HL-60/S4 treated with phorbol 12-myristate 13-acetate at 8.2 ng/mL for 4 days and 3 days (cell line): ENCODE results near the gene ST3GAL5.

Source experiments
- in situ Hi-C: fragments of 300-500 bp; cut with MboI; formaldehyde crosslinking; loops from 2 replicates; pipeline ENCODE4 v1.15.0; 2022; ENCODE audit warnings: low sequenced_read_pairs

ST3GAL5 gene

DNA sequence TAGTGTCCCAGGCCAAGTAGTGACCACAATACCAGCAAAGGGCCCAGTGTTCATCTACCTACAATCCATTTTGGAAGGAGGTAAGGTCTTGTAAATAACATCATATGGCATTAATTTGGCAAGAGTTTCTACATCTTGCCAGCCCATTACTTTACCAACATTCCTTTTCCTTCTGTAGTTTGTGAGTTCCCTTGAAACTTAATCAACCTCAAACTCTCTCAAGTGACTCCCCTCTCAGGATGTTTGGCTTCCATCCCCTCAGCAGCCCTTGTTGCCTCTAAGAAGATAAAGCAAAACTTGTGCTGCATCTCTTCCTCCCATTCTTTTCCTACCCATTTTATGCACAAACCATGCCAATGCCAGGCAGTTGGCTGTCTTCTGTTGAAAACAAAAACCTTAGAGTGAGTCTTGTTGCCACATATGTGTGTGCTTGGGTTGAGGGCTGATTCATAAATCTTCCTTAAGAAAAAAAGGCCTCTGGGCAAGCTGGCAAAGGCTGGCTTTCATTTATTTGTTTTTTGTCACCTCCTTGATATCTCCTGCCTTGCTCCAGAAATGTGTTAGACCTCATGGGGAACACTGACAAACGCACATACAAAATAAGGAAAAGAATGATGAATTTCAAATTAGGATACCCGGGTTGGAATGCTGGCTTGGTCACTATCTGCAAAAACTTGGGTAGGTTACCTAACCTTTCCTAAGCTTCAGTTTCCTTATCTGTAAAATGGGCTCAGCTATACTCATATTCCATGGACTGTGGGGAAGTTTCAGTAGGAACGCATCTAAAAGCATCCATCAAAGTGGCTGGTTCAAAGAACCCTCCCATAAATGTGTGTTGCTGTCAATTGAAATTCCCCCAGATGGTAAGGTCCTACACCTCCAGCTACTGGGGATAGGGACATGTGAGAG is 29.4 kb upstream of the ST3GAL5 start:
- in situ Hi-C loops: no loop called here

DNA sequence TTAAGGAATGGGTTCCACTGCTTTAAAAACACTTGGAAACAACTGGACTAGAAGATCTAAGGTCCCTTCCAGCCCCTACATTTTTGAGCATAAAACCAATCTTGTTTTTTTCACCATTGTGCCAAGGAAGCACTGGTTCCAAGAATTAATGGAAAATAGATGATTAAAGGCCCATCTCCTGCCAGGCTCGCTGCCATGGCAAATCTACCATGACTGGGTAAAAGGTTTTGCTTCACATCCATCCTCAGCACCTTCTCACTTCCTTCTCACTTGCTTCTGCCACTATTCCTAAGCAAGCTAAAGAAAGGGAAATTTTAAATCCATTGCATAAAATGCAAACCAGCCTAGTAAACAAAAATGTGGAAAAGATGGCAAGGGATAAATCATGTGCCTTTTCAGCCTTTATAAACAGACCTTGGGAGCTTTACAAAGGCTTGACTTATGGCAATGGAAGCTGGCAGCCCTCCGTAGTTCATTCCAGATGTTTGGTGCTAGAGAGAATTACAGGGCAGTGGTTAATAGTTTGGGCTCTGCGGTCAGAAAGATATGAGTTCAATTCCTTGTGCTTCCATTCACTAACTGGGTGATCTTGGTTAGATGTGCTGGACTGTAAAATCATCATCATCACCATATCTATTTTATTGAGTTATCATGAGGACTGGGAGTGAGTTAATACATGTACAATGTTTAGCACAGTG is 27.0 kb upstream of the ST3GAL5 start:
- in situ Hi-C loops: no loop called here

DNA sequence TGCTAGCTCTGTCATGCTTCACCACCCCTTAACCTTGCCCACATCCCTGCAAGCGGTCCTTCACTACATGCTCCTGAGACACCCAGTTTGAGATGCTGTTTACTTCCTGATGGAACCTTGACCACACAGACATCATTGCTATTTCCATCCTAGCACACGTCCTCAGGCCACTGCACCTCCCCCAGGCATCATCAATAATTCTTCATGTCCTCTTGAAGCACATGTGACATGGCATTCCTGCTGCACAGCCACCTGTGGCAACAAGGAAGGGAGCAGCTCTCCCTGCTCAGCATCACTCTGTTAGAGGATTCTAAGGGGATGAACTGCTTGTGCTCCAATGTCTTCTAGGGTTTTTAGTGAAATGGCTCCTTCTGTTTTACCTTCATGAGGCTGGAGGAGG is 26.1 kb upstream of the ST3GAL5 start:
- in situ Hi-C loops: no loop called here

DNA sequence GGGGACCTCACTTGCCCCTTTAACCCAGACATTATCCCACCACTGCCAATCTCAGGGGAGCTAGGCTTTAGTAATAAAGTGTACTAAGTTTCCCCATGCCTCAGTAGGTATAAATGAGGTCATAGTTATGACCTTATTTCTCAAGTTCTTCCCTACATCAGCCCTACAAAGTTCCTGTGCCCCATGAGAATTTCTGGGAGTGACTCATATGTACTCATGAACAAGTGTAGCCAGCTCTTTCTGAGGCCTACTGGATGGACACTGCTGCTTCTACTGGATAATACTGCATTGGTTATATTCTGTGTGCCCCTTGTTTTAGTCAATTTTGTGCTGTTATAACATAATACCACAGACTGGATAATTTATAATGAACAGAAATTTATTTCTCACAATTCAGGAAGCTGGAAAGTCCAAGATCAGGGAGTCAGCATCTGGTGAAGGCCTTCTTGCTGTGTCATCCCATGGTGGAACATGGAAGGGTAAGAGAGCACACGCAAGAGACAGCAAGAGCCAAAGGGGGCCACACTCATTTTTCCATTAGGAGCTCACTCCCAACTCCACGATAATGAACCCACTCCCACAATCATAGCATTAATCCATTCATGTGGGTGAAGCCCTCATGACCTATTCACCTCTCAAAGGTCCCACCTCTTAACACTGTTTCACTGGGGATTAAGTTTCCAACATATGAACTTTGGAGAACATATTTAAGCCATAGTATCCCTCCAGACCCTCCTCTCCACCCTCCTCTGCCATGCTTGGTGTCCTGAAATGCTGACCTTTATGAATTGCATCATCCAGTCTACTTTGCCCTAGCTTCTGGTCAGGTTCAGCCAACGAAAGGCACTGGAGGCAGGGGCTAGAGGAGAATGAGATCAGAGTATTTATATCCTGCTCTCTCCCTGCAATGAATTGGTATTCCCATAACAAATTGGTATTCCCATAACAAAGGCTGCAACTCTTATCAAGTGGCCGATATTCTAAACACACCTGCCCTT is 25.4 kb upstream of the ST3GAL5 start:
- in situ Hi-C loops: no loop called here

DNA sequence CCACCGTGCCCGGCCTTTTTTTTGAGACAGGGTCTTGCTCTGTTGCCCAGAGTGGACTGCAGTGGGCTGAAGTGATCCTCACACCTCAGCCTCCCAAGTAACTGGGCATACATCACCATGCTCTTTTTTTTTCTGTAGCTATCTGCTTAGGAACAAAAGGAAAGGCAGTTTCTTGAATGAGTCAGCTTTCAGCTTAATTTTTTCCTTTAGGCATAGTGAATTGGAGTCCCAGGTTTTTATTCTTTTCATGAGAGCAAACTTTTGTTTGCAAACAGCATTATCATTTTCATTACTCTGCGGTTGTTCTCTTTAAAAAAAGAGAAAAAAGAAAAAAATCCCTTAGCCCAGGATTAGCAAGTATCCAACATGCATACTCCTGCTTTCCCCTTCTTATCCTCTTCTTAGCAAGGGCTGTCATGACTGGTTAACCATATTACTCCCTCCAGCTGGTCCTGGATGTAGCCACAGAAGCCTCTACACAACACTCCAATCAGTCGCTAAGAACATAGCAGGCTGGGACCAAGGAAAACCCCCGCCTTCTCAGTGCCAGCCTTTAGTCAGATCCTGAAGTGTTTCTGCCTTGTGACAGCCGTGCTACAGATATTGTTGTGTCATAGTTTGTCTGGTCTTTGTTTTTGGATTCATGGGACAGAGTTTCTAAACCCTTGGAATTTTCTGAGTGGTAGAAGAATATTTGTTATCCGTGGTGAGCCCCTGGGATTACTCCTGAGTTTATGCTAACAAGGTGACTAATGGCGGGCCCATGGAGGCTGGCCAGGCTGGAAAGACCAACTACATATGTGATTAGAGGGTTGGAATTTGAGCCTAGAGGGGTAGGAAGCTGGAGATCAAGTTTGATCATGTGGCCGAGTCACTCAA is 23.3 kb upstream of the ST3GAL5 start:
- in situ Hi-C loops: no loop called here

DNA sequence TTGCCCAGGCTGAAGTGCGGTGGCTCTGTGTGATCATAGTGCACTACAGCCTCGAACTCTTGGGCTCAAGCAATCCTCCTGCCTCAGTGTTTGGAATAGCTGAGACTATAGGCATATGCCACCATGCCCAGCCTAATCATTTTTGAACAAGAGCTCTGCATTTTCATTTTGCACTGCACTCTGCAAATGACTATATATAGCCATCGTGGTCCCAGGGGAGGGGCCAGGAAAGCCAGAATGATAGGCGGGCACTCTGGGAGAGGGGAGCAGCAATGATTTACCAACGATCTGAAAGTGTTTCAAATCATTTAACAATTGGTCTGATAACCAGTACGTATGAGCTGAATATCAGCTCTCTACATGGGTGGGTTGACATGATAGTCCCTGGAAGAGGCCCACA is 22.3 kb upstream of the ST3GAL5 start:
- in situ Hi-C loops: no loop called here

DNA sequence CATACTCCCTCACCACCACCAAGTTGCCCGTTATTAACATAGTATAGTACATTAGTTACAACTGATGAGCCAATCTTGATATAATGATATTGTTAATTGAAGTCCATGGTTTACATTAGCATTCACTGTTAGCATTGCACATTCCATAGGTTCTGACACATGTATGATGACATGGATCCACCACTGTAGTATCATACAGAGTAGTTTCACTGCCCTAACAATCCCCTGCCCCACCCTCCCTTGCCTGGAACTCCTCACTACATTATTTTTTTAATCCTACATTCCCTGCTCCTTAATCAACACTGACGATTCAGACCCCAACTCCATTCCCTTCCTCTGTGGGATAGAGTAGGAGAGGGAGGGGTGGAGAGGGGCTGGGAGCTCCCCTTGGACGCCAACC is 20.2 kb upstream of the ST3GAL5 start:
- in situ Hi-C loops: no loop called here

DNA sequence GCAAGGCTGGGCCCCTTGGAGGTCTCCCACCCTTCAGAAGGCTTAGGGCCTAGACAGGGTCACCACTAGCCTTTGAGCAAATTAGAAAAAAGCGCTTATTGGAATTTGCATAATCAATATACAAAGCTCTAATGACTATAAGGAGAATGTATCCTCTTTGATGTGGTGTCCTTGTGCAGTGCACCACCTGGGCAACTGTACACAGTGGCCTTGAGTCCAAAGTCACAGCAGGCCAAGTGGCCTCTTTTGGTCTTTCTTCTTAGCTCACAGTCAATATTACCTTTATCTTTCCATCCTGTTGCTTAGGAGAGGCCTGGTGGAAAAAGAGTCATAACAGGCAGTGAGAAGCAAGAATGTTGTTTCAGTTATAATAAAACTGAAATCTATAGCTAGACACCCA is 19.7 kb upstream of the ST3GAL5 start:
- in situ Hi-C loops: no loop called here

DNA sequence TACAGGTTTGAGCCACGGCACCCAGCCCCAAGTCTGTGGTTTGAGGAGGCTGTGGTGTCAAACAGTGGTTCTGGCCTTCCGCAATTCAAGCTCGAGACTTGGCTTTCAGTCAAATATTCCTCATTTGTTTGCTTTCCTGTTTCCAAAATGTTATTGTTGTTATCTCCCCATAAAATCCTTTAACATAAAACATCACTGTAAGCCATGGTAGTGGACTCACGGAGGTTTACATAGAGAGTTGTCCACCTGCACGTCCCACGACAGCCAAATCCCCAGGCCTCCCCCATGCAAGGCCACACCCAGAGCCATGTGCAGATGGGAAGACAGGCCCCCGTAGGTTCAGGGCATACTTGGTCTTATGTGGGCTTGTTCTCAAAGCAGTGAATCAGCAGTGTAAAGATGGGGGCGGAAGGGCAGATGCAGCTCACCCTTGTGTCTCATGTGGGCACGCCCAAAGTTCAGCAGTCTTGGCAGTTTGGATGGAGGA is 18.9 kb upstream of the ST3GAL5 start:
- in situ Hi-C loops: no loop called here

DNA sequence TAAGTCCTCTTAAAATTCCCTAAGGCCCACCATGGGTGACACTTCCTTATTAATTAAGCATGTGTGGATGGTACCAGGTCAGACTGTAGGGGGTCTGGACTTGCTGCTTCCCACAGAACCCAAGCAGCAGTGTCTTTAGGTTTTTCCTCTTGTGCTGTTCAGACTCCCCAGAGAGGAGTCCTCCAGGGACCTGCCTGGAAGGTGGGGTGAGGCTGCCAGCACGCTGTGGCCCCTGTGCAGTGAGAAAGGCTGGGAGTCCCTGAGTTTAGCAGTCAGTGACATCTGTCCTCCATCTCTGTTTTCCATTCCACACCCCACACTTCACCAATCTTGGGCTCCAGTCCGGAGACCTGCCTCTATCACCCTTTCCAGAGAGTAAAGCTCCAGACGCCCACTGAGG is 18.0 kb upstream of the ST3GAL5 start:
- in situ Hi-C loops: no loop called here

DNA sequence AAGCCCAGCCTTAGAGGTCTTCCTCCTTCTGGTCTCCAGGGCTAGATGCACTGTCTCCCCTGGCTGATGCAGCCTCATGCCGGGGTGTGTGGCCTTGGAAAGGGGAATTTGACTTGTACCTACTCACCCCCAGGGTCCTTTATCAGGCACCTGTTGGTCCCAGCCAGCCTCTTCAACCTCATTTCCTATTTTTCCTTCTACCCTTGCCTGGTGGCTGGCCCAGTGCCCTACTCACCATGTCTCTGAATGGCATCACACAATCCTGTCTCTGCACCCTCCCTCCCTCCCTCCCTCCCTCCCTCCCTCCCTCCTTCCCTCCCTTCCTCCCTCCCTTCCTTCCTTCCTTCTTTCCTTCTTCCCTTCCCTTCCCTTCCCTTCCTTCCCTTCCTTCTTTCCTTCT is 17.1 kb upstream of the ST3GAL5 start:
- in situ Hi-C loops: no loop called here

DNA sequence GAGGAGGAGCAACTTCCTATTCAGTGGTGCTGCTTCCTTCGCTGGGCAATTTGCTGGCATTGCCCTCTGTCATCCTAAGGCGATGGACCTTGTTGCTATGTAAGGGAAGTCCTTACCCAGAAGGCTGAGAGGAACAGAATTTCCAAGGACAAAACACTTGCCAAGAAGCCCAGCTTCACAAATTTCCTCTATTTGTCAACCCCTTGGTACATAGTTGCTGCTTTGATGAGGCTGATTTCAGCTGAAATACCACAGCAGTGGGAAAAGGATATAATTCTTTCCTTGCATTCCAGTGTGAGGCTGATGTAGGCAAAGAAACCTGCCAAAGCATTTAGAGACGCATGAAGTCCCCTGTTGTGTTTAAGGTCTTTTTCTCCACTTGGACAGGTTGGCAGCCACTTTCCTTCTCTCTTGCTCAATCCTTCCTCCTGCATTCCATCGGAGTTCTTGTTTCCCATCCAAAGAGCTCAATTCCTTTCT is 16.4 kb upstream of the ST3GAL5 start:
- in situ Hi-C loops: no loop called here

DNA sequence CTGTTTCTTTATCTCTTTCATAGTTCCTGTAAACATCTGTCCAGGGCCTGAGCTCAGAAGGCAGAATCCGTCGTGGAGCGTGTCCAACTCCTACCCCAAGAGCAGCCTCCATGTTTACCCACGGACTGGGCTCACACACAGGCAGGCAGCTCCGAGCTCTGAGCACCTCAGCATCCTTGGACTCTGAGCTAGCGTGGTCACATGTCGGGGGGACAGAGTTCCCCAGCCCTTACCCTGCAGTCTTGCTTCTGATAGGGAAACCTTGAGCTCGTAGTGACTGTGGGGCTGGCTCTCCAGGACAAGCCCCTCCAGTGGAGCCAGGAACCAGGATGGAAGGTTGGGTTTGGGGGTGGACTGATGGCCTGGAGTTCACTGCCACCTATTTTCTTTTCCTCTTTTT is 15.1 kb upstream of the ST3GAL5 start:
- in situ Hi-C loops: no loop called here

DNA sequence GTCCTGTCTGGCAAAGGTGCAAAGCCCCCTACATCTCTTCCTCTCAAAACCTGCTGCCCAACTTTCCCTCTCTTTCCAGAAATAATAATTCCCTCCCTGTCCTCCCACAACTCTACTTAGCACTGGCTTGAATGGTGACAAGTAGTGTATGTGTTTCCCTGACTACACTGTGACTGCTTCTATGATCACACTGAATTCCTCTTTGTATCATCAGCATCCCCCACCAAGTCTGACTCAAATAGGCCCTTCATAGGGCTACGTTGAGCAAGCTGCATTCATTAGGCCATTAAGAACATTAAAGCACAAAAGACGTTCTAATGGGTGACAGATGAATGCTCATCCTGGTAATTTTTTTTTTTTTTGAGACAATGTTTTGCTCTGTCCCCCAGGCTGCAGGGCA is 13.7 kb upstream of the ST3GAL5 start:
- in situ Hi-C loops: no loop called here

DNA sequence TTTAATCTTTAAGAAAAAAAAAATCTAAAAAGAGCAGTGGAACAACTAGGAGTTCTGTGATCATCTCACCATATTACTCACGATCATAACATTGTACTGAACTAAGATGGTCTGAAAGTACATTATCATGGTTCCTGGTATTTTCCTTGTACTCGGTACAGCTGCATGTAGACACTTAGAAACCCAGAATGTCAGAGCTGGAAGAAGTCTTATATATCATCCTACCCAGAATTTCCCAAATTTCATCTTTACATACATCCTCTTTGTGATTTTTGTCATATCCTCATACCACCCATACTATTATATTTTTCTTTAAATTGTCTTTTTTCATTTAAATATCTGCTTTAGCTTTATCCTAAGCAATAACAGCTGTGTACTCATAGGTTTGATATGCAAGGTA is 12.4 kb upstream of the ST3GAL5 start:
- in situ Hi-C loops: no loop called here

DNA sequence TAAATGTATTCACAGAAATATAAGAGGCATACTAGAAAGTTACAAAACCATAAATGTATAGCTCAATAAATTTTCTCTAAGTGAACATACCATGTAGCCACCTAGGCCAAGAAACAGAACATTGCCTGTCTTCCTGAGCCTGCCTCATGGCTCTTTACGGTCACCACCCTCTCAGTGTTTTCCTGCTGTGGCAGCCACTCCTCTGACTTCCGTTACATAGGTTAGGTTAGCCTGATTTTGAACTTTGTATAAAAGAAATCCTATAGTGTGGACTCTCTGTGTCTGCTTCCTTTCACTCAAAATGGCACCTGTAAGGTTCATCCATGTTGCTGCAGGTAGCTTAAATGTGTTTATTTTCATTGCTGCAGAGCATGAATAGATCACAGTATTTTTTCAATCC is 11.6 kb upstream of the ST3GAL5 start:
- in situ Hi-C loops: no loop called here

DNA sequence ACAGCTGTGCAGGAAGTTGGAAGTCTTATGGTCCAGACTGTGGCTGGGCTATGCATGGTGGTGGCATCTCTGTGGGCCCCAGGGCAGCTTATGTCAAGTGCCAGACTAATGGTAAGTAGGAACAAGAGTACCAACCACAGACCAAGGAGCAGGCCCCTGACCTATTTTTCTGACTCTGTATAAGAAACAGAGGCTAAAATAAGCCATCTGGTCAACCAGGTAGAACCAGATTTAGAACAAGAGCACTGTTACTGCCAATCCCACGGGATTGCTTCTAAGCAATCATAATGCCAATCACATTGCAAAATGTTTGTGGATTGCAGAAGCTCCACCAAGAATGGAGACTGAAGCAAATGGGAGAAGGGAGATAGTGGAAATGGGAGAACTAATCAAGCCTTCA is 11.1 kb upstream of the ST3GAL5 start:
- in situ Hi-C loops: no loop called here

DNA sequence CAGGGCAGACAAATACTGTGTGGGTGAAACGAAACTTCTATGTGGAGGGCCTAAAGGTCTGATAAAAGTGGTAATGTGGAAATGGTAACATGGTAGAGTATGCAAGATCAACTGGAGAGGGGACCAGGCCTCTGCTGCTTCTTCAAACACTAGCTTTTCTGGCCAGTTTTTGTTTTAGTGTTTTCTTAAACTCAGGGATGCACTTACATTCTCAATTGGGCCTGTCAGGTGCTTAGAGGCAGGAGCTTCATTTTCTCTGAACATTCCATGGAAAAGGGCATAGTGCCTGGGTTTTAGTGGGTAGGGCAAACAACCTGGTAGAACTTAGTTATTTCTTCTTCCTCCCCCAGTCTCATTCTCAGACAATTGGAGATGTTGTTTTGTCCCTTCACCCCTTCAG is 10.5 kb upstream of the ST3GAL5 start:
- in situ Hi-C loops: no loop called here

DNA sequence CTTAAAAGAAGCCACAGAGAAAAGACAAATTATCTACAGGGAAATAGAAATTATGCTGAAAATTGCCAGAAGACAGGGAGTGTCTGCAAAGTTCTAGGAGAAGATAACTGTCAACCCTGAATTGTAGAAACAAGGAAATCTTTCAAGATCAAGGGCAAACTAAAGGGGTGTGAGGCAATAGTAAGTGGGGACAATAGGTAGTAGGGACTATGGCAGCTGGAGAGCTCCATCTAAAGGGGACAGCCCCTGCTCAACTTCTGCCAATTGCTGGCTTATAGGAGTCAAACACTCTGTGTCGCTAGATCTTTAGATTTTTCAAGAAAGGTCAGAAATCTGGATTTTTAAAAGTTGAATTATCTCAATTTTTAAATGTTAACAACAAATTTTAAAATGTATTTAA is 10.1 kb upstream of the ST3GAL5 start:
- in situ Hi-C loops: no loop called here
